Measurements from ENCODE around the gene XPC.

- TF ChIP-seq, protein P1, sequence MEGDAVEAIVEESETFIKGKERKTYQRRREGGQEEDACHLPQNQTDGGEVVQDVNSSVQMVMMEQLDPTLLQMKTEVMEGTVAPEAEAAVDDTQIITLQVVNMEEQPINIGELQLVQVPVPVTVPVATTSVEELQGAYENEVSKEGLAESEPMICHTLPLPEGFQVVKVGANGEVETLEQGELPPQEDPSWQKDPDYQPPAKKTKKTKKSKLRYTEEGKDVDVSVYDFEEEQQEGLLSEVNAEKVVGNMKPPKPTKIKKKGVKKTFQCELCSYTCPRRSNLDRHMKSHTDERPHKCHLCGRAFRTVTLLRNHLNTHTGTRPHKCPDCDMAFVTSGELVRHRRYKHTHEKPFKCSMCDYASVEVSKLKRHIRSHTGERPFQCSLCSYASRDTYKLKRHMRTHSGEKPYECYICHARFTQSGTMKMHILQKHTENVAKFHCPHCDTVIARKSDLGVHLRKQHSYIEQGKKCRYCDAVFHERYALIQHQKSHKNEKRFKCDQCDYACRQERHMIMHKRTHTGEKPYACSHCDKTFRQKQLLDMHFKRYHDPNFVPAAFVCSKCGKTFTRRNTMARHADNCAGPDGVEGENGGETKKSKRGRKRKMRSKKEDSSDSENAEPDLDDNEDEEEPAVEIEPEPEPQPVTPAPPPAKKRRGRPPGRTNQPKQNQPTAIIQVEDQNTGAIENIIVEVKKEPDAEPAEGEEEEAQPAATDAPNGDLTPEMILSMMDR (IDR thresholded peaks at IDR 0.05; ENCODE audit: extremely low read depth in 1 of 2, insufficient read depth in 1 of 2, low read depth in 1 of 2, low read length in 2 of 2), result peak in 1 of 2 donors; percentile 1
- TF ChIP-seq POLR2A (IDR thresholded peaks at IDR 0.05; ENCODE audit: low read depth, low read length) (peak; percentile 58), EZH2 (IDR thresholded peaks at IDR 0.05; ENCODE audit: borderline replicate concordance, low read depth, low read length, severe bottlenecking) (no peak), POLR2AphosphoS5 (IDR thresholded peaks at IDR 0.05; ENCODE audit: insufficient read depth, low read depth, low read length) (peak; percentile 34), JUN (IDR thresholded peaks at IDR 0.05; ENCODE audit: borderline replicate concordance, insufficient read depth, insufficient read length, low read depth) (no peak), GATA2 (IDR thresholded peaks at IDR 0.05; ENCODE audit: insufficient read depth, insufficient read length, low read depth, low read length) (no peak), FOS (IDR thresholded peaks at IDR 0.05; ENCODE audit: borderline replicate concordance, insufficient read depth, low read length) (no peak), MYC (IDR thresholded peaks at IDR 0.05; ENCODE audit: low read depth, low read length) (no peak)
- TF ChIP-seq, protein P2, sequence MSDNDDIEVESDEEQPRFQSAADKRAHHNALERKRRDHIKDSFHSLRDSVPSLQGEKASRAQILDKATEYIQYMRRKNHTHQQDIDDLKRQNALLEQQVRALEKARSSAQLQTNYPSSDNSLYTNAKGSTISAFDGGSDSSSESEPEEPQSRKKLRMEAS (IDR thresholded peaks at IDR 0.05; ENCODE audit: insufficient read depth, insufficient read length), result peak; percentile 32
Observed at GRCh38 chr3:14124615-14125192, 53.7 kb downstream of the XPC start, which contains the start of the genes CHCHD4 and TMEM43.

Data from endothelial cell of umbilical vein (primary cell).